Measurements from ENCODE around the gene LIF.

The LIF gene

GRCh38 chr22:30292069-30292970, 45.8 kb upstream of the LIF start:
- peaks cover 63% of the 10 kb centered on the region; the same call in 1 of the 2 replicates for H3K36me3 ChIP-seq (ENCODE audit: insufficient read depth, low read length)
- H4K20me1 ChIP-seq (ENCODE audit: insufficient read depth, low read length, poor library complexity, severe bottlenecking): no peaks in the 10 kb centered on the region
- H3K9me2 ChIP-seq (replicated peaks; ENCODE audit: low read depth, low read length): no peaks in the 10 kb centered on the region
- peaks cover 9% of the 10 kb centered on the region for H3K79me2 ChIP-seq (ENCODE audit: insufficient read depth, low read length)
- no peak overlapping the region for H3K9ac ChIP-seq (ENCODE audit: low read depth, low read length, poor library complexity, severe bottlenecking)
- no peak overlapping the region for H3K4me2 ChIP-seq (ENCODE audit: low read depth, low read length, poor library complexity, severe bottlenecking)
- H3K4me3 ChIP-seq (ENCODE audit: low read length, poor library complexity, severe bottlenecking): no peak overlapping the region
- no peak overlapping the region for H2AFZ ChIP-seq (ENCODE audit: low read length)
- H3F3A ChIP-seq (ENCODE audit: low read depth): 0 out of 2 replicates have a peak, but pooled peaks cover 8% of the 10 kb centered on the region
- H3K9me3 ChIP-seq (ENCODE audit: insufficient read depth, low read depth, low read length): no peaks in the 10 kb centered on the region
- peaks cover 32% of the 10 kb centered on the region for H3K4me1 ChIP-seq (ENCODE audit: insufficient read depth, low read length, poor library complexity, severe bottlenecking)
- no peaks in the 10 kb centered on the region for H3K27me3 ChIP-seq (ENCODE audit: insufficient read depth, low read length, poor library complexity, severe bottlenecking)
- no peak for TF ChIP-seq EZH2phosphoT487 (IDR thresholded peaks at IDR 0.05; ENCODE audit: borderline replicate concordance)
- TF ChIP-seq CTCF (conservative IDR thresholded peaks at IDR 0.05; ENCODE audit: low read length): no peak

DNA sequence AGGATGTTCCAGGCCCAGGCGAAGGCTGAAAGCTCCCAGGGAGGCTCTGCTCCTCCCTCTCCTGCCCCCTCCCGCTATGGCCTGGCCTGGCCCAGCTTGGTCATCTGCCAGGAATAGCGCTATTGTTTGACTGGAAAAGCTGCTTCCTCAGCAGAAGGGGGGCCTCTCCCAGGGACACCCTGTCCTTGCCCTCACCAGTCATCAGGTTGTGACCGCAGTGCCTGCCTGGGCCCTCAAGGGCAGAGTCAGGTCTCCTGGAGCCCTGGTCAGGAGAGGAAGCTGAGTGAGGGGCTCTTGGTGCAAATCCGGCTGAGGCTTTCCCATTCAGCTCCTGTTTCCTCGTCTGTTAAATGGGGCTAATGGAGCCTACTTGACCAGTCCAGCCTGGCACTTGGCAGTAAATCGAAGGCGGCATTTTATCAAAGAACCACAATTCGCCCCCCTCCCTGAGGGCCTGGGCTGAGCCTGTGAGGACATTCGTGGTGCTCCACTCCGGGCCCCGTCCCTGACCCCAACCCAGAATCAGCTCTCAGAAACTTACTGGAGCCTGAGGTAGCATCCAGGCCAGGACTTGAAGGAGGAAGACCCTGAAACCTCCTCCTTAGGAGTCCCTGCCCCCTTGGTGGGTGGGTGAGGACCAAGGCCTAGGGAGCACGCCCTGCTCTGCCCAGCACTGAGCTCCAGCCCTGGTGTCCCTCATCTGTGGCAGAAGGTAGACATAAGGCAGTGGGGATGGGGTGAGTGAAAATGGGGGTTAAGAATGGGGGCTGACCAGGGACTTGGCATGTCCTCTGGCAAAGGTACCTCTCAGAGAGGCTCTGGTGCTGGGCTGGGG, 44.7 kb upstream of the LIF start:
- Histone ChIP-seq H3K4me1 (ENCODE audit: insufficient read depth, low read length, poor library complexity, severe bottlenecking) (peaks cover 32% of the 10 kb centered on the region), H4K20me1 (ENCODE audit: insufficient read depth, low read length, poor library complexity, severe bottlenecking) (no peaks in the 10 kb centered on the region), H3K36me3 (ENCODE audit: insufficient read depth, low read length) (peaks cover 53% of the 10 kb centered on the region; the same call in 1 of the 2 replicates), H3F3A (ENCODE audit: low read depth) (0 out of 2 replicates have a peak, but pooled peaks cover 8% of the 10 kb centered on the region), H3K4me2 (ENCODE audit: low read depth, low read length, poor library complexity, severe bottlenecking) (peak overlapping the region; percentile 93), H3K4me3 (ENCODE audit: low read length, poor library complexity, severe bottlenecking) (peak overlapping the region; percentile 18), H3K79me2 (ENCODE audit: insufficient read depth, low read length) (peaks cover 9% of the 10 kb centered on the region), H3K9me3 (ENCODE audit: insufficient read depth, low read depth, low read length) (no peaks in the 10 kb centered on the region), H2AFZ (ENCODE audit: low read length) (no peak overlapping the region), H3K9me2 (replicated peaks; ENCODE audit: low read depth, low read length) (no peaks in the 10 kb centered on the region), H3K27me3 (ENCODE audit: insufficient read depth, low read length, poor library complexity, severe bottlenecking) (no peaks in the 10 kb centered on the region), H3K9ac (ENCODE audit: low read depth, low read length, poor library complexity, severe bottlenecking) (no peak overlapping the region)
- TF ChIP-seq EZH2phosphoT487 (IDR thresholded peaks at IDR 0.05; ENCODE audit: borderline replicate concordance) (no peak), CTCF (conservative IDR thresholded peaks at IDR 0.05; ENCODE audit: low read length) (no peak)

DNA sequence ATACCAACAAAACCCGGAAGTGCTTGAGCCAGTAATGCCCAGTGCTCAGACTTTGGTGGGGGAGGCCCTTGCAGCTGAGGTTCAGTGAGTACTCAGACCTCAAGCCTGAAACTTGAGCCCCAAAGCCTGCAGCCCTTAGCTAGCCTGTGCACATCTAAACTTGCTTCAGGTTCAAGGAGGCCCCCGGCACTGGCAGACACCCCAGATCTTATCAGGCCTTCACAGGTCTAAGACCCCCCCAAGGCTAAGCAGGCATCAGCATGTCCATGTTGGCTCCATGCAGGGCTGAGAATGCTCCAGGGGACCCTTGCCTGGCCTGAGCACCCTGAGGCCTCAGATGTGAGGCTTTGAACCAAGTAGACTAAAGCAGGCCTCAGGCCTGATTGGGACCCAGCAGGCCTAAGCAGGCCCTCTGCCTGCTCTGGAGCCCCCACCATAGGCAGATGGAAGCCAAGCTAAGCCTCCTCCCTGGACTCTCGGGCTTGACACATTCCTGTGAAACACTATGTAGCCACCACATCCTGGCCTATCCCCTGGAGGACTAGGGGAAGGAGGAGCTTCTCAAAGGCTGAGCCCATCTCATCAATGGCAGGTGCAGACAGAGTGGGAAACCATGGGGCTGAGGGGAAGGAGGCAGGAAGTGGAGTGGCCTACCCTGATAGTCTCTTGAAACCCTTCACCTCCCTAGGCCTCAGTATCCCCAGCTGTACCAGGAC, 43.9 kb upstream of the LIF start:
- no peaks in the 10 kb centered on the region for H3K9me3 ChIP-seq (ENCODE audit: insufficient read depth, low read depth, low read length)
- H3K79me2 ChIP-seq (ENCODE audit: insufficient read depth, low read length): peaks cover 9% of the 10 kb centered on the region
- peak overlapping the region; percentile 18 for H3K4me3 ChIP-seq (ENCODE audit: low read length, poor library complexity, severe bottlenecking)
- H3K27me3 ChIP-seq (ENCODE audit: insufficient read depth, low read length, poor library complexity, severe bottlenecking): no peaks in the 10 kb centered on the region
- H3K9me2 ChIP-seq (replicated peaks; ENCODE audit: low read depth, low read length): no peaks in the 10 kb centered on the region
- peaks cover 45% of the 10 kb centered on the region; the same call in 1 of the 2 replicates for H3K36me3 ChIP-seq (ENCODE audit: insufficient read depth, low read length)
- 0 out of 2 replicates have a peak, but pooled peaks cover 8% of the 10 kb centered on the region for H3F3A ChIP-seq (ENCODE audit: low read depth)
- TF ChIP-seq EZH2phosphoT487 (IDR thresholded peaks at IDR 0.05; ENCODE audit: borderline replicate concordance) (no peak), CTCF (conservative IDR thresholded peaks at IDR 0.05; ENCODE audit: low read length) (no peak)
- H4K20me1 ChIP-seq (ENCODE audit: insufficient read depth, low read length, poor library complexity, severe bottlenecking): no peaks in the 10 kb centered on the region
- peak overlapping the region; percentile 93 for H3K4me2 ChIP-seq (ENCODE audit: low read depth, low read length, poor library complexity, severe bottlenecking)
- H3K9ac ChIP-seq (ENCODE audit: low read depth, low read length, poor library complexity, severe bottlenecking): peak overlapping the region; percentile 61
- peaks cover 32% of the 10 kb centered on the region for H3K4me1 ChIP-seq (ENCODE audit: insufficient read depth, low read length, poor library complexity, severe bottlenecking)
- no peak overlapping the region for H2AFZ ChIP-seq (ENCODE audit: low read length)
